ENCODE measurements around the gene KCNT2.

GRCh38 chr1:196399713-196400112 is 208.5 kb downstream of the KCNT2 start:
- no peak for TF ChIP-seq POLR2A (IDR thresholded peaks at IDR 0.05; ENCODE audit: low read depth, low read length)
- TF ChIP-seq TAF1 (IDR thresholded peaks at IDR 0.05; ENCODE audit: low read depth, low read length): no peak
